PC-3 (cell line): ENCODE results near the gene TIMM17A. TPM values are rescaled to one million over a fixed set of nuclear protein-coding genes. Genes with fewer than 3 reads are reported as not detected.

Source experiments
- ATAC-seq: fragments of 200-7000 bp; cut with Tn5 transposase; 2 replicates; pipeline ENCODE4 v1.9.1; 2020; ENCODE audit warnings: mild to moderate bottlenecking, moderate library complexity
- BruUV-seq: library from RNA; stranded (reverse); fragments of 400-500 nt; replicated peaks from 2 replicates; lab custom pipeline; 2021; lab: Mats Ljungman, UMichigan
- CTCF ChIA-PET: fragments of 300-600 bp; sonication (Branson Sonifier 250); formaldehyde crosslinking; loops from one replicate; lab custom pipeline; 2022; ENCODE audit warnings: antibody characterized with exemption; lab: Charles Lee
- POLR2A ChIA-PET: fragments of 300-600 bp; sonication (Branson Sonifier 250); formaldehyde crosslinking; loops from one replicate; lab custom pipeline; 2022; ENCODE audit warnings: antibody characterized with exemption; ENCODE audit not compliant: unreplicated experiment; lab: Charles Lee
- DNase-seq: peaks from one replicate; pipeline ENCODE4 v3.0.0-alpha.2; 2015
- H2AFZ ChIP-seq: fragments of 300-600 bp; sonication (generic); 2 replicates; pipeline ENCODE4 v1.6.0; 2016; ENCODE audit warnings: antibody characterized with exemption, low read length
- H3F3A ChIP-seq: fragments of 300-600 bp; sonication (generic); one replicate; pipeline ENCODE4 v1.6.0; 2017; ENCODE audit warnings: antibody characterized with exemption, low read length, control low read depth, mild to moderate bottlenecking; ENCODE audit not compliant: unreplicated experiment
- H3K27ac ChIP-seq: fragments of 300-600 bp; sonication (generic); 2 replicates; pipeline ENCODE4 v1.5.1; 2016; ENCODE audit warnings: mild to moderate bottlenecking, low read length
- H3K27me3 ChIP-seq: fragments of 300-600 bp; sonication (generic); 2 replicates; pipeline ENCODE4 v1.6.1; 2016; ENCODE audit warnings: low read length, mixed read lengths
- H3K36me3 ChIP-seq: fragments of 300-600 bp; sonication (generic); 2 replicates; pipeline ENCODE4 v1.6.1; 2016; ENCODE audit warnings: low read depth, mixed run types, low read length, mixed read lengths
- H3K4me1 ChIP-seq: fragments of 300-600 bp; sonication (generic); 2 replicates; pipeline ENCODE4 v1.5.1; 2016; ENCODE audit warnings: low read length; ENCODE audit not compliant: insufficient read depth
- H3K4me2 ChIP-seq: fragments of 300-600 bp; sonication (generic); 2 replicates; pipeline ENCODE4 v1.6.0; 2016; ENCODE audit warnings: low read length
- H3K4me3 ChIP-seq: fragments of 300-600 bp; sonication (generic); 2 replicates; pipeline ENCODE4 v1.5.1; 2016; ENCODE audit warnings: mild to moderate bottlenecking, low read length, mixed read lengths
- H3K79me2 ChIP-seq: fragments of 300-600 bp; sonication (generic); 2 replicates; pipeline ENCODE4 v1.6.1; 2017; ENCODE audit warnings: low read length, mixed read lengths
- H3K9ac ChIP-seq: fragments of 300-600 bp; sonication (generic); 2 replicates; pipeline ENCODE4 v1.6.0; 2016; ENCODE audit warnings: mild to moderate bottlenecking, low read length
- H3K9me2 ChIP-seq: fragments of 300-600 bp; sonication (generic); replicated peaks from 2 replicates; pipeline ENCODE4 v1.6.1; 2016; ENCODE audit warnings: mixed run types, low read length, mixed read lengths
- H3K9me3 ChIP-seq: fragments of 300-600 bp; sonication (generic); 2 replicates; pipeline ENCODE4 v1.6.1; 2016; ENCODE audit warnings: low read length, mixed read lengths
- H4K20me1 ChIP-seq: fragments of 300-600 bp; sonication (generic); 2 replicates; pipeline ENCODE4 v1.6.1; 2016; ENCODE audit warnings: low read length, mixed read lengths
- CTCF ChIP-seq: fragments of 300-600 bp; sonication (generic); conservative IDR thresholded peaks from 2 replicates; pipeline ENCODE4 v1.5.1; 2017; ENCODE audit warnings: antibody characterized with exemption, low read depth, mild to moderate bottlenecking, low read length
- EZH2 ChIP-seq: fragments of 300-600 bp; sonication (generic); IDR thresholded peaks from one replicate; pipeline ENCODE4 v1.6.1; 2017; ENCODE audit warnings: antibody characterized with exemption, mild to moderate bottlenecking, low read length; ENCODE audit not compliant: unreplicated experiment
- EZH2phosphoT487 ChIP-seq: fragments of 300-600 bp; sonication (generic); IDR thresholded peaks from 2 replicates; pipeline ENCODE4 v1.6.1; 2018; ENCODE audit warnings: mild to moderate bottlenecking, antibody characterized with exemption, low read length, borderline replicate concordance
- intact Hi-C: fragments of 100-400 bp; cut with micrococcal nuclease; formaldehyde crosslinking; loops from 2 replicates; pipeline ENCODE4 v1.9.0; 2023
- total RNA-seq: library from RNA; depleted of rRNA; stranded (reverse); fragments of >200 nt; gene quantifications from 2 replicates; pipeline ENCODE4 v1.2.3, GENCODE V29; 2014

TIMM17A gene
- total RNA-seq, 1 experiment from 2014 or later = 57.7 TPM

- H3K27me3 ChIP-seq = no peaks in the 10 kb centered on the region
- no peak overlapping the region for H3K27ac ChIP-seq
- no TSS peak for BruUV-seq
- intact Hi-C loops = no loop called here
- H3K4me2 ChIP-seq = no peak overlapping the region
- CTCF ChIA-PET = no interaction called here
- TF ChIP-seq EZH2phosphoT487 = no peak
- no peak for TF ChIP-seq CTCF
- TF ChIP-seq EZH2 = no peak
- DNase-seq (no peak), ATAC-seq (no peak)
- POLR2A ChIA-PET = no interaction called here
- H4K20me1 ChIP-seq = no peaks in the 10 kb centered on the region
- H3K4me1 ChIP-seq = no peaks in the 10 kb centered on the region
- H2AFZ ChIP-seq = no peak overlapping the region
- no peaks in the 10 kb centered on the region for H3K79me2 ChIP-seq
- no peaks in the 10 kb centered on the region for H3F3A ChIP-seq
- H3K9me3 ChIP-seq = no peaks in the 10 kb centered on the region
- H3K9me2 ChIP-seq = no peaks in the 10 kb centered on the region
- H3K9ac ChIP-seq = no peak overlapping the region
- H3K4me3 ChIP-seq = no peak overlapping the region
- H3K36me3 ChIP-seq = no peaks in the 10 kb centered on the region
These were observed 47.7 kb upstream of the TIMM17A start for GRCh38 chr1:201907621-201908020.

GRCh38 chr1:201911826-201912571 is 43.3 kb upstream of the TIMM17A start:
- Histone ChIP-seq H3K4me1 (no peaks in the 10 kb centered on the region), H2AFZ (no peak overlapping the region), H3K9me2 (no peaks in the 10 kb centered on the region), H3K9me3 (no peaks in the 10 kb centered on the region), H4K20me1 (no peaks in the 10 kb centered on the region), H3K4me3 (no peak overlapping the region), H3K36me3 (no peaks in the 10 kb centered on the region), H3K4me2 (no peak overlapping the region), H3K9ac (no peak overlapping the region), H3K27me3 (no peaks in the 10 kb centered on the region), H3K79me2 (no peaks in the 10 kb centered on the region), H3K27ac (no peak overlapping the region), H3F3A (no peaks in the 10 kb centered on the region)
- CTCF ChIA-PET = no interaction called here
- no peak for ATAC-seq
- TF ChIP-seq EZH2phosphoT487 = no peak
- TF ChIP-seq EZH2 = no peak
- no peak for TF ChIP-seq CTCF
- POLR2A ChIA-PET = no interaction called here
- BruUV-seq = no TSS peak
- DNase-seq = no peak
- intact Hi-C loops = no loop called here

- no peaks in the 10 kb centered on the region for H3K4me1 ChIP-seq
- H3K9me3 ChIP-seq = no peaks in the 10 kb centered on the region
- H3K4me3 ChIP-seq = no peak overlapping the region
- ATAC-seq (no peak), DNase-seq (no peak)
- H2AFZ ChIP-seq = no peak overlapping the region
- H3K9me2 ChIP-seq = no peaks in the 10 kb centered on the region
- H3K9ac ChIP-seq = no peak overlapping the region
- H3K79me2 ChIP-seq = no peaks in the 10 kb centered on the region
- ChIA-PET CTCF (no interaction called here), POLR2A (no interaction called here)
- no peak for TF ChIP-seq EZH2
- no peak for TF ChIP-seq CTCF
- no peak for TF ChIP-seq EZH2phosphoT487
- H3K27ac ChIP-seq = no peak overlapping the region
- H3K4me2 ChIP-seq = no peak overlapping the region
- no TSS peak for BruUV-seq
- no peaks in the 10 kb centered on the region for H3K27me3 ChIP-seq
- H4K20me1 ChIP-seq = no peaks in the 10 kb centered on the region
- H3K36me3 ChIP-seq = no peaks in the 10 kb centered on the region
- intact Hi-C loops = no loop called here
- no peaks in the 10 kb centered on the region for H3F3A ChIP-seq
These were observed 42.5 kb upstream of the TIMM17A start for GRCh38 chr1:201912832-201913231.
